Measurements from ENCODE around the gene PHACTR1.

The PHACTR1 gene

GRCh38 chr6:13177664-13178063, 461.1 kb downstream of the PHACTR1 start:
- DNase-seq = no peak

GRCh38 chr6:13178107-13178506, 461.5 kb downstream of the PHACTR1 start:
- DNase-seq = no peak

GRCh38 chr6:13180538-13180937, 464.0 kb downstream of the PHACTR1 start:
- DNase-seq = no peak

GRCh38 chr6:13181393-13181792, 464.8 kb downstream of the PHACTR1 start:
- DNase-seq = no peak

GRCh38 chr6:13183415-13184088, 467.0 kb downstream of the PHACTR1 start:
- DNase-seq = no peak

GRCh38 chr6:13184089-13184468, 467.5 kb downstream of the PHACTR1 start:
- DNase-seq = no peak

GRCh38 chr6:13184547-13184946, 468.0 kb downstream of the PHACTR1 start:
- DNase-seq = no peak

GRCh38 chr6:13186861-13187260, 470.3 kb downstream of the PHACTR1 start:
- no peak for DNase-seq

- DNase-seq = no peak
These were observed 471.1 kb downstream of the PHACTR1 start for GRCh38 chr6:13187692-13188091.

GRCh38 chr6:13188306-13188705, 471.7 kb downstream of the PHACTR1 start:
- DNase-seq = no peak

- no peak for DNase-seq
These were observed 473.1 kb downstream of the PHACTR1 start for GRCh38 chr6:13189710-13190109.

- no peak for DNase-seq
These were observed 473.8 kb downstream of the PHACTR1 start for GRCh38 chr6:13190376-13190775.

- DNase-seq = no peak
These were observed 474.9 kb downstream of the PHACTR1 start for GRCh38 chr6:13191461-13191860.

GRCh38 chr6:13194852-13195251, 478.3 kb downstream of the PHACTR1 start:
- peak; percentile 20 for DNase-seq

- DNase-seq = no peak
These were observed 479.2 kb downstream of the PHACTR1 start for GRCh38 chr6:13195803-13196202.

GRCh38 chr6:13198168-13198567, 481.6 kb downstream of the PHACTR1 start:
- no peak for DNase-seq

GRCh38 chr6:13201336-13201735, 484.8 kb downstream of the PHACTR1 start:
- no peak for DNase-seq

- DNase-seq = no peak
These were observed 486.6 kb downstream of the PHACTR1 start for GRCh38 chr6:13203145-13203544.

GRCh38 chr6:13205106-13205505, 488.5 kb downstream of the PHACTR1 start:
- DNase-seq = no peak

- DNase-seq = no peak
These were observed 495.5 kb downstream of the PHACTR1 start for GRCh38 chr6:13212096-13212495.

- no peak for DNase-seq
These were observed 496.0 kb downstream of the PHACTR1 start for GRCh38 chr6:13212538-13212937.

- DNase-seq = no peak
These were observed 498.8 kb downstream of the PHACTR1 start for GRCh38 chr6:13215390-13215789.

- peak; percentile 25 for DNase-seq
These were observed 499.9 kb downstream of the PHACTR1 start for GRCh38 chr6:13216236-13217014.

- no peak for DNase-seq
These were observed 500.8 kb downstream of the PHACTR1 start for GRCh38 chr6:13217206-13217905.
